Liver (tissue), 3 donors: Measurements from ENCODE around the gene SOX5.

Experiments used
- ATF3 ChIP-seq: IDR thresholded peaks from 2 replicates; pipeline ENCODE4 v1.6.1; 2016; ENCODE audit warnings: antibody characterized with exemption
- SP1 ChIP-seq: IDR thresholded peaks from 2 replicates; pipeline ENCODE4 v1.6.1; 2018; ENCODE audit warnings: antibody characterized with exemption, mild to moderate bottlenecking
- ZBTB33 ChIP-seq: IDR thresholded peaks from 2 replicates; pipeline ENCODE4 v1.6.1; 2016; ENCODE audit warnings: antibody characterized with exemption
- TF ChIP-seq, protein P1 (sequence below): fragments of 150-350 bp; IDR thresholded peaks from 2 replicates; pipeline ENCODE4 v1.5.1; 2017; ENCODE audit warnings: improper control_type of control experiment, low read depth, low read length; ENCODE audit not compliant: missing input control
- donor health status: healthy.
- donor health status: healthy.

- TF ChIP-seq, protein P1, sequence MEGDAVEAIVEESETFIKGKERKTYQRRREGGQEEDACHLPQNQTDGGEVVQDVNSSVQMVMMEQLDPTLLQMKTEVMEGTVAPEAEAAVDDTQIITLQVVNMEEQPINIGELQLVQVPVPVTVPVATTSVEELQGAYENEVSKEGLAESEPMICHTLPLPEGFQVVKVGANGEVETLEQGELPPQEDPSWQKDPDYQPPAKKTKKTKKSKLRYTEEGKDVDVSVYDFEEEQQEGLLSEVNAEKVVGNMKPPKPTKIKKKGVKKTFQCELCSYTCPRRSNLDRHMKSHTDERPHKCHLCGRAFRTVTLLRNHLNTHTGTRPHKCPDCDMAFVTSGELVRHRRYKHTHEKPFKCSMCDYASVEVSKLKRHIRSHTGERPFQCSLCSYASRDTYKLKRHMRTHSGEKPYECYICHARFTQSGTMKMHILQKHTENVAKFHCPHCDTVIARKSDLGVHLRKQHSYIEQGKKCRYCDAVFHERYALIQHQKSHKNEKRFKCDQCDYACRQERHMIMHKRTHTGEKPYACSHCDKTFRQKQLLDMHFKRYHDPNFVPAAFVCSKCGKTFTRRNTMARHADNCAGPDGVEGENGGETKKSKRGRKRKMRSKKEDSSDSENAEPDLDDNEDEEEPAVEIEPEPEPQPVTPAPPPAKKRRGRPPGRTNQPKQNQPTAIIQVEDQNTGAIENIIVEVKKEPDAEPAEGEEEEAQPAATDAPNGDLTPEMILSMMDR = no peak
- TF ChIP-seq ZBTB33 = no peak
- no peak for TF ChIP-seq ATF3
- no peak for TF ChIP-seq SP1
These were observed 55.9 kb downstream of the SOX5 start for GRCh38 chr12:23893611-23894010.
